Astrocyte (in vitro differentiated cells and primary cell): ENCODE results near the gene IL27RA. TPM values are rescaled to one million over a fixed set of nuclear protein-coding genes. Genes with fewer than 3 reads are reported as not detected.

Experiments
- DNase-seq: peaks from one replicate; pipeline ENCODE4 v3.0.0-alpha.2; 2010; ENCODE audit warnings: low read depth
- FAIRE-seq: peaks from 2 replicates; lab custom pipeline; 2011; peaks lifted over from hg19 to GRCh38; lab: Jason Lieb, UNC
- H2AFZ ChIP-seq: 2 replicates; pipeline ENCODE4 v1.6.0; 2012; ENCODE audit warnings: low read depth, low read length, inconsistent platforms
- H3K27ac ChIP-seq: 2 replicates; pipeline ENCODE4 v1.5.1; 2011; ENCODE audit warnings: low read depth, low read length, inconsistent platforms
- H3K27me3 ChIP-seq: 2 replicates; pipeline ENCODE4 v1.6.0; 2011; ENCODE audit warnings: low read length, inconsistent platforms; ENCODE audit not compliant: insufficient read depth
- H3K36me3 ChIP-seq: 2 replicates; pipeline ENCODE4 v1.5.1; 2011; ENCODE audit warnings: low read length, inconsistent platforms; ENCODE audit not compliant: insufficient read depth
- H3K4me1 ChIP-seq: 2 replicates; pipeline ENCODE4 v1.5.1; 2011; ENCODE audit warnings: low read length, inconsistent platforms; ENCODE audit not compliant: insufficient read depth
- H3K4me2 ChIP-seq: 2 replicates; pipeline ENCODE4 v1.6.0; 2012; ENCODE audit warnings: low read length, inconsistent platforms
- H3K4me3 ChIP-seq: 2 replicates; pipeline ENCODE4 v1.5.1; 2011; ENCODE audit warnings: low read depth, mild to moderate bottlenecking, low read length, inconsistent platforms; ENCODE audit not compliant: insufficient read depth
- H3K79me2 ChIP-seq: 2 replicates; pipeline ENCODE4 v1.6.0; 2012; ENCODE audit warnings: mild to moderate bottlenecking, low read length, inconsistent platforms; ENCODE audit not compliant: insufficient read depth
- H3K9ac ChIP-seq: 2 replicates; pipeline ENCODE4 v1.6.0; 2012; ENCODE audit warnings: mild to moderate bottlenecking, low read length, inconsistent platforms
- H3K9me3 ChIP-seq: 2 replicates; pipeline ENCODE4 v1.5.1; 2012; ENCODE audit warnings: low read depth, mild to moderate bottlenecking, low read length, inconsistent platforms; ENCODE audit not compliant: insufficient read depth
- H4K20me1 ChIP-seq: 2 replicates; pipeline ENCODE4 v1.6.0; 2012; ENCODE audit warnings: low read length, inconsistent platforms; ENCODE audit not compliant: insufficient read depth
- H3K27ac Mint-ChIP-seq: one replicate; pipeline ENCODE4 v1.8.0; 2021; ENCODE audit warnings: mild to moderate bottlenecking, mixed read lengths; ENCODE audit not compliant: unreplicated experiment
- H3K27me3 Mint-ChIP-seq: one replicate; pipeline ENCODE4 v1.8.0; 2021; ENCODE audit warnings: low read depth, mixed read lengths; ENCODE audit not compliant: unreplicated experiment
- H3K36me3 Mint-ChIP-seq: one replicate; pipeline ENCODE4 v1.8.0; 2021; ENCODE audit warnings: low read depth, mixed read lengths; ENCODE audit not compliant: unreplicated experiment
- H3K4me1 Mint-ChIP-seq: one replicate; pipeline ENCODE4 v1.8.0; 2021; ENCODE audit warnings: low read depth, mixed read lengths; ENCODE audit not compliant: unreplicated experiment
- H3K4me3 Mint-ChIP-seq: one replicate; pipeline ENCODE4 v1.8.0; 2021; ENCODE audit warnings: mild to moderate bottlenecking, moderate library complexity, mixed read lengths; ENCODE audit not compliant: unreplicated experiment
- H3K9me3 Mint-ChIP-seq: one replicate; pipeline ENCODE4 v1.8.0; 2021; ENCODE audit warnings: mild to moderate bottlenecking, mixed read lengths; ENCODE audit not compliant: unreplicated experiment
- CTCF ChIP-seq: IDR thresholded peaks from 2 replicates; pipeline ENCODE4 v1.5.1; 2011; ENCODE audit warnings: low read depth, mild to moderate bottlenecking, inconsistent platforms, low read length, moderate library complexity; ENCODE audit not compliant: insufficient read depth
- EZH2 ChIP-seq: IDR thresholded peaks from 2 replicates; pipeline ENCODE4 v1.6.1; 2012; ENCODE audit warnings: mild to moderate bottlenecking, low read length, inconsistent platforms; ENCODE audit not compliant: insufficient read depth
- total RNA-seq: library from RNA; stranded (reverse); gene quantifications from 2 replicates; pipeline ENCODE4 v1.2.1, GENCODE V29; 2021

IL27RA gene
- total RNA-seq, 1 donor from 2014 or later = 5.7 TPM

- Mint-ChIP-seq H3K4me1 (peaks cover 5% of the 10 kb centered on the region), H3K9me3 (no peaks in the 10 kb centered on the region), H3K27me3 (no peaks in the 10 kb centered on the region), H3K4me3 (no peak overlapping the region), H3K36me3 (peaks cover 6% of the 10 kb centered on the region), H3K27ac (no peak overlapping the region)
- DNase-seq (no peak), FAIRE-seq (no peak)
- Histone ChIP-seq H3K27ac (no peak overlapping the region), H3K9me3 (no peaks in the 10 kb centered on the region), H3K36me3 (no peaks in the 10 kb centered on the region), H2AFZ (no peak overlapping the region), H3K27me3 (no peaks in the 10 kb centered on the region), H4K20me1 (peaks cover 5% of the 10 kb centered on the region), H3K4me1 (peaks cover 9% of the 10 kb centered on the region), H3K4me2 (no peak overlapping the region), H3K9ac (no peak overlapping the region), H3K79me2 (no peaks in the 10 kb centered on the region), H3K4me3 (no peak overlapping the region)
- no peak for TF ChIP-seq CTCF
- no peak for TF ChIP-seq EZH2
These were observed 48.2 kb upstream of the IL27RA start for GRCh38 chr19:13983213-13983889.

DNA sequence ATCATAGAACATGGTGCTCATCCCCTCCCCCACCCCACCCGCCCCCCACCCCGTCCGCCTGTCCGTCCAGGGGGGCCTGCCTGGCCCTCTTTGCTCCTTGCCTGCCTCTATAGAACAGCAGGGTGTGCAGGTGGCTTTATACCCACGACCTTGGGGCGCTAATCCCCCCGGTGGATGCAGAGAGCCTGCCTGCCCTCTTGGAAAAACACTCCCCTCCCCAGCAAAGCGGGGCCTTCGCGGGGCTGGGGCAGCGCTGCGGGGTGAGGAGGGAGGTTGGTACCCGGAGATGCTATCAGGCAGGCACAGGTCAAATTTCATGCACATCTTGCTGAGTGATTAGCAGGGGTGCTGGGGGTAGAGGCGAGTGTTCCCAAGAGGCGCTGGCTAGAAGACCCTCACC is 47.4 kb upstream of the IL27RA start:
- H3K36me3 ChIP-seq = no peaks in the 10 kb centered on the region
- H4K20me1 ChIP-seq = peaks cover 5% of the 10 kb centered on the region
- peaks cover 9% of the 10 kb centered on the region for H3K4me1 ChIP-seq
- H3K9me3 ChIP-seq = no peaks in the 10 kb centered on the region
- Mint-ChIP-seq H3K36me3 (peaks cover 6% of the 10 kb centered on the region), H3K27ac (no peak overlapping the region), H3K4me1 (peaks cover 5% of the 10 kb centered on the region), H3K9me3 (no peaks in the 10 kb centered on the region), H3K27me3 (no peaks in the 10 kb centered on the region), H3K4me3 (no peak overlapping the region)
- no peak for FAIRE-seq
- no peak for DNase-seq
- H3K4me3 ChIP-seq = no peak overlapping the region
- no peak overlapping the region for H2AFZ ChIP-seq
- TF ChIP-seq CTCF (no peak), EZH2 (no peak)
- no peak overlapping the region for H3K9ac ChIP-seq
- H3K79me2 ChIP-seq = no peaks in the 10 kb centered on the region
- no peak overlapping the region for H3K27ac ChIP-seq
- no peaks in the 10 kb centered on the region for H3K27me3 ChIP-seq
- H3K4me2 ChIP-seq = no peak overlapping the region
